Measurements from ENCODE around the gene FAM89A.

FAM89A gene

DNA sequence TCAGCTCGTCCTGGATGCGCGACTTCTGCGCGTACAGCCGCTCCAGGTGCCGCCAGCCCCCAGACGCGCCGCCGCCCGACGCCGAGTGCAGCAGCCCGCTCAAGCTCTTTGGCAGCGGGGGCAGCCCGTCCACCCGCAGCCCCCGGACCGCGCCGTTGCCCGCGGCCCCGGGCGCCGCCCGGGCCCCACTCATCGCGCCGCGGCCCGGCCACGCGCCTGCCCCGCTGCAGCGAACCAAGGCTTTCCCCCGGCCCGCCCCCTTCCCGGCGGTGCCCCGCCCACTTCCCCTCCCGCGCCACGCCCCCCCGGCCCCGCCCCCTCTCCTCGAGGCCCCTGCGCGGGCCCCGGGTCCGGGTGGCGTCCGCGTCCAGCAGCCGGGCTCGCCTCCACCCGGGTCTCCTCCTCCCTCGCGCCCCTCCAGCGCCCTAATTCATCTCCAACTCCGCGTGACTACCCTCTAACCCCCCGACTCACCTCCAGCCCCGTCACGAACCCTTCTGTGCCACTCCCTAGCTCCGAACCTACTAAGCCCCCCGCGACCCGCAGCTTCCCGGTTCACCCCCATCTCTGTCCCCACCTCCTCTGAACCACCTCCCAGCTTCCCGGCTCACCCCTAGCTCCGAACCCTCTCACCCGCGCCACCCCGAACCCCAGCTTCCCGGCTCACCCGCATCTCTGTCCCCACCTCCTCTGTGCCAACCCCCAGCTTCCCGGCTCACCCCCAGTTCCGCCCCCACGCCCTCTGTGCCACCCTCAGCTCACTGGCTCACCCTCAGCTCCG is at the start of gene FAM89A:
FAM89A (minus strand) TSS at position 236 of the 781 bp plus-strand sequence; CDS start at position 193, 43 bp downstream.
- peak; percentile 61 to 67 for DNase-seq (ENCODE audit: low read depth in 2 of 2)

DNA sequence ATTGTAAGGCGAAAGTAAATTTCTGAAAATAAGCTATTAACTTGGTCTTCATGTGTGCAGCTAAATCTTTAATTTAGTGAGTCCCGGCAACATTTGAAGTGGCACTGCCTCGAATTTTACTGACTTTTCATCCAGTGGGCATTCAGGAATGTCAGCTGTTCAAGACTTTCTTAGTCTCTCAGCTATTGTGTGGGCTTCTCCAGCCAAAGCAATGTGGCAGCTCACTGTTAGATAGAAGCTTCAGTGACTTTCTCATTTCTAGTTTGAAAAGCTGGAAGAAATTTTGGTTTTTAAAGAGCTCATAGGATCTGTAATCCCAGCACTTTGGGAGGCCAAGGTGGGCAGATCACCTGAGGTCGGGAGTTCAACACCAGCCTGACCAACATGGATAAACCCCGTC is 44.3 kb upstream of the FAM89A start:
- DNase-seq (ENCODE audit: low read depth in 2 of 2): no peak

DNA sequence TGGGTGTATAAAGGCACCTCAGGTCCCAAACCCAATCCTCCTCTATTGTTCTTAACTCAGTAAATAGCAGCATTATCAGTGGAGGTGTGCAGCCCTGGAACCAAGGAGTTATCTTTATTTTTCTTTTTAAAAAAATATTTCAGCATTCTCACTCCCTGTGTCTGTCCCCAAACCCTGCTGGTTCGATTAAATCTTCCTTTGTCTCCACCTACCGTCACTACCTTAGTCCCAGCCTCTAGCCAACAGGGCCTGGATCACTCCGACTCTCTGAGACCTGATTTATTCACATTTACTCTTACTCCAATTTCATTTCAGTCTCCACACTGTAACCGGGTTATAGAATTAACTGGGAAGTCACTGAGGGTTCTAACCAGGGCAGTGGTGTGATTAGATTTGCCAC is 39.1 kb upstream of the FAM89A start:
- no peak for DNase-seq (ENCODE audit: low read depth in 2 of 2)

DNA sequence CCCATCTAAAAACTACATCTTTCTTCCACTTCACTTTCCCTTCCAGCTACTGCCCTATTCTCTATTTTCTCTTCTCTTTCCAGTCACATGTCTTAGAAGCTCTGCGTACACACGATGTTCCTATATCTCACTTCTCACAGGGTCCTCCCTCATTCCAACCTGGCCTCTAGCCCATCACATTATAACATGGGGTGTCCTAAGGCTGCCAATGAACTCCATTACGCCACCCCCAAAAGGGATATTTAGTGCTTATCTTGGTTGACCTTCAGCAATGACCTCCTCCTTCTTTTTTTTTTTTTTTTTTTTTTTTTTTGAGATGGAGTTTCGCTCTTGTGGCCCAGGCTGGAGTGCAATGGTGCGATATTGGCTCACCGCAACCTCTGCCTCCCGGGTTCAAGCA is 38.2 kb upstream of the FAM89A start:
- DNase-seq (ENCODE audit: low read depth in 2 of 2): no peak

DNA sequence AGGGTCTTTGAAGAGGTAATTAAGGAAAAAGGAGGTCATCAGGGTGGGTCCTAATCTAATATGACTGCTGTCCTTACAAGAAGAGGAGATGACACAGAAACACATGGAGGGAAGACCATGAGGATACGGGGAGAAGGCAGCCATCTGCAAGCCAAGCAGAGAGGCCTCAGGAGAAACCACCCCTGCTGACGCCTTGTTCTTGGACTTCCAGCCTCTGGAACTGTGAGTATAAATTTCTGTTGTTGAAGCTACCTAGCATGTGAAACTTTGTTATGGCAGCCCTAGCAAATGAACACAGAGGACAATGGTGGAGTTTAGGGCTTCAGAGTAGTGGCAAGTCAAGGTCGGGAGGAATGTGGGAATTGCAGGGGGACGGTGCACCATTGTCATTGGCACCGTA is 36.7 kb upstream of the FAM89A start:
- no peak for DNase-seq (ENCODE audit: low read depth in 2 of 2)

DNA sequence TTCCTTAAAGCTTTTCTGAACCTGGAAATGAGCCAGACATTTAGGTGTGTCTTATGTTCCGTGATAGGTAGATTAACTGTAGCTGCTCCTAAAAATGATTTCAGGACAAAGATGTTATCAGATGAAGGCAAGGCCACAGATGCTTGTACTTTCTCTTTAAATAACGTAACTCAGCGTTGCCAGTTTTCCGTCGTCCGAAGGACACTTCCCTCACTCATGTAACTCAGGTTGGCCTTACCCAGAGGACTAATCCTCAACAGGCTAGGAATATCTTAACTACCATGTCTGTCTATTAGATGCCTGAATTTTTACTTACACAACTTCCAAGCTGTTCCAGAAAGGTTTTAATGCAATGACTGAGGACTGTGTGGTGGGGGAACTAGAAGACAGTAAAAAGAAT is 35.4 kb upstream of the FAM89A start:
- DNase-seq (ENCODE audit: low read depth in 2 of 2): no peak

DNA sequence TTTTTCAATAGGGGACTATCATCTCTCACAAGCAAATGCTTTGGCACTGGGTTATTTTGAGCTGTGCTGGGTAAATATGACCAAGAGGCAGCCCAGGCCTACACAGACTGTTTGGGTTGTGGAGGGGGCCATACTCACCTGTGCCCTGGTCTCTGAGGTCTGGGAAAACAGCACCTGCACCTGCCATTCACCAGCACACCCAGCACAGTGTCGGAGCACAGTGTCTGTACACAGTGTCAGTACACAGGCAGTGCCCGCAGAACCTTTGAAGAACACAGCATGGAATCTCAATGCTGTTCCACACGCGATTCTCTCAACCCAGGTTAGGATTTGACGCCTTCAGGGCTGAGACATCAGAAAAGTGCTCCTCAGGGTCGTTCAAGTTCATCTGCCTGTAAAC is 35.0 kb upstream of the FAM89A start:
- DNase-seq (ENCODE audit: low read depth in 2 of 2): no peak

DNA sequence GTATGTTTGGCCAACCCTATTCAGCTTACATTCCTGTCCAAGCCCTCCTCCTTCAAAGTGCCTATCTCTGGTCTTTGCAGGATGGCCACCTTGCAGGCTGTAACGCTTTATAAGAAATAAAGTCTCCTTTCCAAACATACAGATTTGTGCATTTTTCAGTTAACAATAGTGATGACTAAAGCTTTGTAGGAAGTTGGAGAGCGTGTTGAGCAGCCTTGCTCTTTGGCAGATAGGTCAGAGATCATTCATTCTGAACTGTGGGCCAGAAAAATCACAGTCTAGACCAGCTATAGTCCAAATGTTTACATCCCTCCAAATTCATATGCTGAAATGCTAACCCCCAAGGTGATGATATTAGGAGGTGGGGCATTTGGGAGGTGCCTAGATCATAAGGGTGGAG is 34.0 kb upstream of the FAM89A start:
- no peak for DNase-seq (ENCODE audit: low read depth in 2 of 2)

DNA sequence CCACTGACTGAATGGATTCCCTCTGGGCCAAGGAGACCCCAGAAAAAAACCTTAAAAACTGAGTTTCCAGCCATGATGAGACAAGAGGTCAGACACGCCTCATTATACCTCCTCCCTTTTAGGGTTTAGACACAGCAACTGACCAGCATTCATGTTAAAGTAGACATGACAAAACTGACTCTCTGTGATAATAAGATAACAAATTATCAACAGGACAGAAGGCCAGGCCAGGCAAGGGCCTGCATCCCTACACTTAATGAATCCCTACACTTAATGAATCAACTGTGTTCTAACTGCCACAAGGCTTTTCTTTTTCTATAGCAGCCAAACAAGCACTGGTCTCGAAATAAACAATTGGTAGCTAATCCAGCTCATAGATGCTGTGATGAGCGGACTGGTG is 33.3 kb upstream of the FAM89A start:
- DNase-seq (ENCODE audit: low read depth in 2 of 2): no peak

DNA sequence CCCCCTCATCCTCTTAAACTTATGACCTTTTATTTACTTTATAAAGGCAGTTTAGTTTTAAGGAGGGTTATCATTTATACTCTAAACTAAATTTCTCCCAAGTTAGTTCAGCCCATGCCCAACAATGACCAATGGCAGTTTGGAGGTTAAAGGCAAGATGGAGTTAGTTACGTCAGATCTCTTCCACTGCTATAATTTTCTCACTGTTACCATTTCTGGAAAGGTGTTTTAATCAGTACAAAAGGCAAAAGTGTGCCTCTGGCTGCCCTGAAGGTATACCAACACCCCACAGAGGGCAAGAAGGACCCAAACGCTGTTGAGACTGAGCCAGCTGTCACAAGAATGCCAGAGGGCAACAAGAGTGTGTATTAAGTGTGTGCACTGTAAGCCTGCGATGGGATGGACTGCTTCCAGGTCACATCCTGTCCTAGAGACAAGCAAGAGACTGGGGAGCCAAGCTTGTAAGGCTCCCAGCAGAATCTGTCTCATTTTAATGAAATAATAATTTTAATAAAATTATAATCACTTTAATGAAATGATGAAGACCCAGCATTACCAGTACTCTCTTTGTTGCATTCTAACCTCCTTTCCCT is 32.5 kb upstream of the FAM89A start:
- no peak for DNase-seq (ENCODE audit: low read depth in 2 of 2)

DNA sequence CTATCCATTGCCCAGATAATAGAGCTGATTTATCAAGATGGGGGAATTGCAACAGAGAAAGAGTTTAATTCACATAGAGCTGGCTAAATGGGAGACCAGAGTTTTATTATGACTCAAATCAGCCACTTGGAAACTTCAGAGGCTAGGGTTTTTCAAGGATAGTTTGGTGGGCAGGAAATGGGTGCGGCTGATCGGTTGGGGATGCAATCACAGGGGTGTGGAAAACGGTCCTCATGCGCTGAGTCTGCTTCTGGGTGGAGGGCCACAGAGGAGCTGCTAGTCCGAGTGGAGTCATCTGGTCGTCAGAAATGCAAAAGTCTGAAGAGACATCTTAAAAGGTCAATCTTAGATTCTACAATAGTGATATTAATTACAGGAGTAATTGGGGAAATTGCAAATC is 32.0 kb upstream of the FAM89A start:
- DNase-seq (ENCODE audit: low read depth in 2 of 2): no peak

DNA sequence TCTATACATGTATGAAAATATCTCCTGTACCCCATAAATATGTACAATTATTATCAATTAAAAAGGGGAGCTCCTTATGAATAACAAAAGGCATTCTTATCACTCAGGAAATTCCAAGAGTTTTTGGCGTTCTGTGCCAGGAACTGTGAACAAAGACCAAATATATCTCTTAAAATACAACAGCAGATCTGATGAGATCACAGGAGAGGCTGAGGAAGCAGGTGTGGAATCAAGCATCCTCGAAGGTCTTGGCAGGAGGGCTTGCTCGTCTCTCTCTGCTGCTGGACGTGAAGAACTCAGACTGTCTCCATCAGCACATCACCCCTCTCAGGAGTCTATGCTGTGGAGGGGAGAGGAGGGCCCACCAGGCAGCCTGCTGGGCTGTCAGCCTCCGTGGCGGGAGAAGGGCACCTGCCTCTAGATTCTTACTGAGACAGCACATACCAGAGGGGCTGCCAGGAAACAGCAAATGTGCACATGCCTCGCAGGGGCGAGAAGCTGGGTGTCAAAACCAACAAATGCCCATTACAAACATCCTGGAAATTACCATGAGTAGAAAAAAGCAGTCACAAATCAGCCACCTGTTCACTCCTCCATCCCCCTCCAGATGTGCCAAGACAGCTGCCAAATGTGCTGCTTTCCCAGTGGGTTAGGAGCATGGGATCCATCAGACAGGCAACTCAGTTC is 30.8 kb upstream of the FAM89A start:
- no peak for DNase-seq (ENCODE audit: low read depth in 2 of 2)

DNA sequence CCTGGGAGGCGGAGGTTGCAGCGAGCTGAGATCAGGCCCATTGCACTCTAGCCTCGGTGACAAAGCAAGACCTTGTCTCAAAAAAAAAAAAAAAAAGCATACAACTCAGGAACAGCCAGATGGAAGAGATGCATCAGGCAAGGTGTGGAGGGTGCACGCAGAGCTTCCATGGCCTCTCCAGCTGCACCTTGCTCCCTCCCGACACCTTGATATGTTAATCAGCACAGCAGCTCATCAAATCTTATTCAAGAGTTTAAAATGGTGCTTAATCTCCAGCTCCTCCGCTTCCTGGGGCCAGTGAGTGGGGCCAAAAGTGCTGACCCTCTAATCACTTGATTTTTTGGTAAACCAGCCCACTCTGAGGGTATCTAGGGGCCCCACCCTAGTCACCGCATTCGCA is 29.3 kb upstream of the FAM89A start:
- no peak for DNase-seq (ENCODE audit: low read depth in 2 of 2)

DNA sequence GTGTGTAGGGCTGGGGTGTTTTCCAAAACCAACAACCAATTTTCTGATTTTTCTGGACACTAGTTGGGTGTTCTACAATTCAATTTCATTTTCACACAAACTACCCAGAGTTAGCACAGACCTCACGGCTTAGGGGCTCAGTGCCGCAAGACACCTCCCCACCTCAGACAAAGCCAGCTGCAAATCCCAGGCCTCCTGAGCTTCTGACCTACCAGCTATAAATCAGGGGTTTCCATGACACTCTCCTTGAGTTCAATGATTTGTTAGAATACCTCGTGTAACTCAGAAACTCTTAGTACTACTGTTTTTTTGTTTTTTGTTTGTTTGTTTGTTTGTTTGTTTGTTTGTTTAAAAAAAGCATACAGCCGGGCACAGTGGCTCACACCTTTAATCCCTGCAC is 28.7 kb upstream of the FAM89A start:
- DNase-seq (ENCODE audit: low read depth in 2 of 2): no peak

DNA sequence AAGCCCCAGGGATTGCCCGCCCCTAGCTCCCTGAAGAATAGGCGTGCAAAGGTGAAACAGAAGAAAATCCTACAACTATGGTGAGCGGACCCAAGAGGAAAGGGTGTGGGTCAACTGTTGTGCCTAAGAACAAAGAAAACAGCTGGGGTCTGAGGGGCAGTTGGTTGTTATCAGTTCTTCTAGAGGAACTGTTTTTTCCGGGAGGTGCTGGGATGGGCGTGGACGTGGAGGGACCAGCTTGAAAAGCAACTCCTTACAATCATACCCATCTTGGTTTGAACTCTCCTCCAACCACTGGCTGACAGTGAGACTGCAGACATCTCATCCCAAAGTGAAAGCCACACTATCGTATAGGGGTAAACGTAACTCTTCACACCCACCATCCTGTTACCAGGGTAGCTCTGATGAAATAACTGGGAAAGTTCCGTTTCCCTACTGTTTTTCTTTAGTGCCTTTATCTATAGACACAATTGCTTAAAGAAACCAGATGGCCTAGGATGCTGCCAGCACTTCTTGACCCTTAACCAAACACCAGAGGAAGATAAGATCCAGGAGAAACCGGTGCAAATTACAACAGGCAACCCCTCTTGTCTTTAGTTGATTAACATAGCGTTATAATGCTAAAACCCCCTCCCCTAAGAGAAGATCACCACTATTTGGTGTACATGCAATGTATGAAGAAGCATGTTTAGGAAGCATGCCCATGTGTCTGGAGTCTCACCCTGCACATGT is 25.6 kb upstream of the FAM89A start:
- no peak for DNase-seq (ENCODE audit: low read depth in 2 of 2)

DNA sequence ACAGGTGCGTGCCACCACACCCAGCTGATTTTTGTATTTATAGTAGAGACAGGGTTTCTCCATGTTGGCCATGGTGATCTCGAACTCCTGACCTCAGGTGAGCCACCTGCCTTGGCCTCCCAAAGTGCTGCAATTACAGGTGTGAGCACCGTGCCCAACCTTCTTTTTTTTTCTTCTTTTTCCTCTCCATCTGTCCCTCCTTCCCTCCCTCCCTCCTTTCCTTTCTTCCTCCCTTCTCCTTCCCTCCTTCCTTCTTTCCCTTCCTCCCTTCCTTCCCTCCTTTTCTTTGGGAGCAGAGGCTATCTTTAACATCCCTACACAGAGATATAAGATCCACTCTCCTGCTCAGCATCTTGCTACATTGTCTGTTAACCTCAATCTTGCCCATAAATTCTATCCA is 24.4 kb upstream of the FAM89A start:
- no peak for DNase-seq (ENCODE audit: low read depth in 2 of 2)

DNA sequence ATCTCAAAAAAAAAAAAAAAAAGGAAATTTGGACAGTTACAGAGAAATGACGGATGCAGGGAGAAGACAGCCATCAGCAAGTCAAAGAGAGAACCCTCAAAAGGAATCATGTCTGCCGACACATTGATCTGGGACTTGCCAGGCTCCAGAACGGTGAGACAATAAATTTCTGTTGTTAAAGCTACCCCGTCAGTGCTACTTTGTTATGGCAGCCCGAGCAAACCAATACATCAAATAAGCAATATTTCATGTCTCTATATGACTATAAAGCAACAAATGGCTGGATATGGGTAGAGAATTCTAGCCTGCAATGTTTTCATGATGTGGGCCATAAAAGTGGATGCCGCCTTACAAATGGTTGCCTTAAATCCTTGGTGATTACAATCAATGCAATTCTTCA is 23.3 kb upstream of the FAM89A start:
- no peak for DNase-seq (ENCODE audit: low read depth in 2 of 2)

DNA sequence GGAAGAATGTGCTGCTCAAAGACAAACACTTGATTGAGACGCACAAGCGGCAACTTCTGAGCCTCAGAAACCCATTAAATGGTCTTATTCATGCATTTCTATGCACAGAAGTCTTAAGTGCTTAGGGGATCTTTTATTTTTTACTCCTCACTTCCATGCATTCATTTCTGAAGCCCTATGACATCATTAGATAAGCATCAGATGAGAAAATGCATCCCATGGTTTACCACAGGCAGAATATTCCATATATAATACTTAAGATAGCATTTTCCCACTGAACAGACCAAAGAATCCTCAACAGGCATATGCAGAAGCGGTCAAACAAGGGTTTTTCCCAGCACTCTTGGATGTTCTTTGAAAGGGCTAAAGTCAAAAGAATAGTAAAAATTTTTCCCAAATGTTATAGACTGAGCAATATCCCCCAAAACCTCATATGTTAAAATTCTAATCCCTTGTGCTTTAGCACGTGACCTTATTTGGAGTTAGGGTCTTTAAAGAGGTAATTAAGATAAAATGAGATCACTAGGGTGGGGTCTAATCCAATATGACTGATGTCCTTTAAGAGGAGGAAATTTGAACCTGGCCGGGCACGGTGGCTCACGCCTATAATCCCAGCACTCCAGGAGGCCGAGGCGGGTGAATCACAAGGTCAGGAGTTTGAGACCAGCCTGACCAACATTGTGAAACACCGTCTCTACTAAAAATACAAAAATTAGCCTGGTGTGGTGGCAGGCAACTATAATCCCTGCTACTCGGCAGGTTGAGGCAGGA is 22.6 kb upstream of the FAM89A start:
- no peak for DNase-seq (ENCODE audit: low read depth in 2 of 2)

DNA sequence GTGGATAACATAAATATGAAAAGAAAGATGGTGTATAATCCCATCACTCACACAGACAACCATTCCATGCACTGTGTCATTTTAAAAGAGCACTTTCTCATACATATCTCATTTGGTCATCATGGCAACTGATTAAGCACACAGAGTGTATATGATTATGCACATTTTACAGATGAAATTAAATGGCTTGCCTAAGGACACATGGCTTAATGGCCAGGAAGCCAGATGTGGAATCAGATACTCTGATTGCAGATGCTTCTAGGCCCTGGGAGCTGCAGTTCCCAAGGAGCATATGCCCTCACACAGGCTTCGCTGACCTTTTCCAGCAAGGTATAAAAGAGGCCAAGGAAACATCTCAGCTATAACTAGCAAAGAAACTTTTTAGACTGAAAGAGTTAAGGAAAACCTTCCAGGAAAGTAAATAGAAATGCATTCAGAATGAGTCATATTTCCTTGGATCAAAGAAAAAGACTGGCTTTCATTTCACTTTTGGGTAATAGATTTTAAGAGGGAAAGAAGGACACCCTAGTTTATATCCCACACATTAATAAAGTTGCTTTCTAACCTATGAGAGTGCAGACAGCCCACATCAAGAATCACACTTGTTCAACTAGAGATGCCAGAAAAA is 19.6 kb upstream of the FAM89A start:
- no peak for DNase-seq (ENCODE audit: low read depth in 2 of 2)

DNA sequence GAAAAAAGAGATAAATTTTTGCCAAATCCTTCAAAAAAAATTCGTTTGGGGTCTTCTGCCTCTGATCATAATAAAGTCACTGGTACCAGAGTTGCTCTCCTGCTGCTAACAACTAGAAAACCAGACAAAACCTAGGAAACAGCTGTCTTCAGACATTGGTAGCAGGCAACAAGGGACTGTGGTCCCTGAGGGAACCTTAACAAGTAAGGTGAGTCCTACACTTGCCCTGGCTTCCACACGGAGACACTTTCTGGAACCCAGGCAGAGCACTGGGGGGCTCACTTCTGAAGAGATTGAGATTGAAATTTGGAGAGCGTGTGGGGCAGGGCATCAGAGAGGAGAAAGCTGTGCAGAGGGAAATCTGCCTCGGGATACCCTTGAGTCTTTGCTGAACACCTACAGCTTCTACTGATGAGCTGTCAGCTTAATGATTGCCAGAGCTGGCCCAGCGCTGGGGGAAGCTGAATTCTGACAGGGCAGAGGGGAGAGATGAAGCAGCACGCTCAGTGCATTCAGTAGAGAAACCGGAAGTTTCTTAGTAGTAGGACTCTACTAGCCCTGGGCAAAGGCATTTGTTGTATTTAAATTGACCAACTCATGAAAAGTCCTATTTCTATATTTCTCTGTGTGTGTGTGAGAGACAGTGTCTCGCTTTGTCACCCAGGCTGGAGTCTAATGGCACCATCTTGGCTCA is 18.5 kb upstream of the FAM89A start:
- no peak for DNase-seq (ENCODE audit: low read depth in 2 of 2)

DNA sequence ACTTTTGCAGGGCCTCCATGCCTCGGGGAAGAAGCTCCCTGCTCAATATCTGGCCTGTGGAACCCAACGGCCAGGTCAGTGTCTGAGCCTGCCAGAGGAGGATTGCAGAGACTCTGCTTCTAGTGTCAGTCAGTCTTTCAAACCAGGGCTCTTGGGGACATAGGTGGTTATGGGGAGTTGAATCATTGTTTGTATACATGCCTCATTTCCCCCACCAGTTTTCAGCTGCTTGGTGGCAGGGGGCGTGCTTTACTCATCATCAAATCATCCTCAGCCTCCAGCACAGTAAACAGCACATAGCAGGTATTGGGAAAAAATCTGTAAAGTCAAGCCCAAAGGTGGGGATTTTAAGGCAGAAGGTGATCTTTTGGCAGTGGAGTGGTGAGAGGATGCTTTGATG is 17.4 kb upstream of the FAM89A start:
- no peak for DNase-seq (ENCODE audit: low read depth in 2 of 2)
